AG04450 (cell line): Measurements from ENCODE around the gene SLX9. TPM values are rescaled to one million over a fixed set of nuclear protein-coding genes. Genes with fewer than 3 reads are reported as not detected.
A peak's percentile ranks its signal among the peaks of the same experiment; 100 is the strongest.
"Not testable (repeated sequence)": the region's sequence is repeated elsewhere in the genome, so short reads cannot be mapped to it uniquely, and the experiment has no call there.

Source experiments
- CTCF ChIA-PET: fragments of 300-600, 350-600 bp; formaldehyde crosslinking; extraction: SDS; loops from one replicate; lab custom pipeline; 2022; ENCODE audit warnings: antibody characterized with exemption, inconsistent platforms; lab: Charles Lee
- POLR2A ChIA-PET: fragments of 350-600 bp; formaldehyde crosslinking; extraction: SDS; loops from one replicate; lab custom pipeline; 2021; ENCODE audit warnings: antibody characterized with exemption, inconsistent platforms; lab: Yijun Ruan, JAX
- DNase-seq: peaks from one replicate; pipeline ENCODE4 v3.0.0-alpha.2; 2011; ENCODE audit warnings: low read depth, low spot score
- H3K27ac ChIP-seq: one replicate; pipeline ENCODE4 v1.5.1; 2012; ENCODE audit warnings: low read depth, low read length, control low read depth
- H3K27me3 ChIP-seq: one replicate; pipeline ENCODE4 v1.6.0; 2012; ENCODE audit warnings: low read length; ENCODE audit not compliant: control insufficient read depth, insufficient read depth
- H3K4me3 ChIP-seq: 2 replicates; pipeline ENCODE4 v1.5.1; 2011; ENCODE audit warnings: mild to moderate bottlenecking, low read depth, low read length, control low read depth
- H3K9me3 ChIP-seq: 2 replicates; pipeline ENCODE4 v1.5.1; 2012; ENCODE audit warnings: low read length; ENCODE audit not compliant: control insufficient read depth, insufficient read depth
- polyA plus RNA-seq: library from polyadenylated mRNA; depleted of rRNA; stranded (reverse); fragments of >200 nt; gene quantifications from 2 replicates; pipeline ENCODE4 v1.2.3, GENCODE V29; 2011
- TF ChIP-seq, protein P1 (sequence below): IDR thresholded peaks from 2 replicates; pipeline ENCODE4 v1.5.1; 2011; ENCODE audit warnings: low read depth, low read length, control low read depth, inconsistent platforms

Gene SLX9
- polyA plus RNA-seq, 1 experiment = 11.4 TPM

DNA sequence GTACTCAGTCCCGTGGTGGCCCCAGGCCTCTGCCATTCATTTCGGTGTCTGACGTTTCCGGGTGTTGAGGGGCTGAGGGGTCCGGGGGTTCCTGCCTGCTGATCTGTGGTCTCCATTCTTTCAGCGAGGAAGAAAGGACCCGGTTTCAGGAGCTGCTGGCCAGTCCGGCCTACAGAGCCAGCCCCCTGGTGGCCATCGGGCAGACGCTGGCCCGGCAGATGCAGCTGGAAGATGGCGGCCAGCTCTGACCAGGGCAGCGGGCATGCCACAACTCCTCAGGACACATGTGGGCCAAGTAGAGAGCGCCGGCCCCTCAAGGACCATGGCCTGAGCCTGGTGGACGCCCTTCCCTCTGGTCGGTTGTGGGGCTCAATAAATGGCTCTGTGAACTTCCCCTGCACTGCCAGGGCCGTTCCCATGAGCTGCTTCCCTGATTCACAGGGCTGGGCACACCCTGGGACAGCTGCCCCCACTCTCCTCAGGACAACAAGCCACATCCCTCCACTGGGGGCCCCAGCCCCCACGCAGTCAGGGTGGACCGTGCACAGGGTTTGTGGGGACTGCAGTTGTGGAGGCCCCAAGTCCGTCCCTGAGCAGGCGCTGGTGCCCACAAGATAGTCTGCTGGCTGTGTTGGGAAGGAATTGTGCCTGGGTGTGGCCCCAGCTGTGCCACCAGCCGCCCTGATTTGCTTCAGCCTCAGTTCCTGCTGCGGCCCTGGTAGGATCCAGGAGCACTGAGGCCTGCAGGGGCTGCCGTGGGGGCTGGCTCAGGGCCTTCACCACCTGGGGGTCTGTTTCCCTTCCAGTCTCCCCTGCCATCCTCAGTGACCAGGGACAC, 36.9 kb downstream of the SLX9 start:
- not testable (repeated sequence) for H3K4me3 ChIP-seq, H3K9me3 ChIP-seq, H3K27me3 ChIP-seq, H3K27ac ChIP-seq, DNase-seq
- ChIA-PET CTCF (interaction anchor here (1.0 kb wide), 1 partner anchor 162 kb away, joined by 4 read pairs; no protein-coding TSS in a partner anchor), POLR2A (interaction anchor here (1.3 kb wide), 1 partner anchor 14 kb away, joined by 3 read pairs; no protein-coding TSS in a partner anchor)
- TF ChIP-seq, protein P1, sequence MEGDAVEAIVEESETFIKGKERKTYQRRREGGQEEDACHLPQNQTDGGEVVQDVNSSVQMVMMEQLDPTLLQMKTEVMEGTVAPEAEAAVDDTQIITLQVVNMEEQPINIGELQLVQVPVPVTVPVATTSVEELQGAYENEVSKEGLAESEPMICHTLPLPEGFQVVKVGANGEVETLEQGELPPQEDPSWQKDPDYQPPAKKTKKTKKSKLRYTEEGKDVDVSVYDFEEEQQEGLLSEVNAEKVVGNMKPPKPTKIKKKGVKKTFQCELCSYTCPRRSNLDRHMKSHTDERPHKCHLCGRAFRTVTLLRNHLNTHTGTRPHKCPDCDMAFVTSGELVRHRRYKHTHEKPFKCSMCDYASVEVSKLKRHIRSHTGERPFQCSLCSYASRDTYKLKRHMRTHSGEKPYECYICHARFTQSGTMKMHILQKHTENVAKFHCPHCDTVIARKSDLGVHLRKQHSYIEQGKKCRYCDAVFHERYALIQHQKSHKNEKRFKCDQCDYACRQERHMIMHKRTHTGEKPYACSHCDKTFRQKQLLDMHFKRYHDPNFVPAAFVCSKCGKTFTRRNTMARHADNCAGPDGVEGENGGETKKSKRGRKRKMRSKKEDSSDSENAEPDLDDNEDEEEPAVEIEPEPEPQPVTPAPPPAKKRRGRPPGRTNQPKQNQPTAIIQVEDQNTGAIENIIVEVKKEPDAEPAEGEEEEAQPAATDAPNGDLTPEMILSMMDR = peak; percentile 24; the same call in 1 of the 2 replicates

DNA sequence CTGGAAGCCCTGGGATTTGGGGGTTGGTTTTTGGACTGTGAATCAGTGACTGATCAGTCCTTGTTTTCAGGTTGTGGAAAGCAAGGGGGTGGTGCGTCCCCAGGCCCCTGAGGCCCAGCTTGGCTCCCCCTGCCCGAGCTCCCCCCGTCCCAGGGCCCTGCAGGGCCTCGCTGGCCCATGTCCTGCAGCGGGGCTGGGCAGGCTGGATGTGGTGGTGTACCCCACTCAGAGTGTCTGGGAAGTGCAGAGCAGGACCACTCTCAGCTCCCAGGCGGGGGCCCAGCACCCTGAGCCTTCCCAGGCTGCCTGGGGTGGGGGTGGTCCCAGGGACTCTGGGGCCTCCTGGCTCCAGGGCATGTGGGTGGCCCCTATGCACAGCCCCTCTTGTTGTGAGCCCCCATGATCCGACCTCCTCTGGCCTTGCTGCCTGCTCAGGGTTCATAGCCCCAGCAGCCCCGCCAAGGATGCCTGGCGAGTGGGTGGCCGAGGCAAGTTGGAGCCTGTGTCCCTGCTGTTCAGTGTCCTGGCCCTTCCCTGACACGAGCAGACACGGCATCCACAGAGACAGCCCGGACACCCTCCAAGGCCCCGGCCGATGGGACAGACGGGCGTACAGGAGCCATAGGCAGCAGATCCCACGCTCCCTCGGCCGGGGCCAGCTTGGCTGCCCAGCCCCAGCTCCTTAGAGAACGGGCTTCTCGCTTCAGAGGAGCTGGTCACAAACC, 37.9 kb downstream of the SLX9 start:
- ChIA-PET CTCF (no interaction called here), POLR2A (no interaction called here)
- no peaks in the 10 kb centered on the region for H3K27me3 ChIP-seq
- H3K4me3 ChIP-seq = no peak overlapping the region
- no peak for DNase-seq
- H3K27ac ChIP-seq = no peak overlapping the region
- TF ChIP-seq, protein P1 = no peak
- peaks cover 5% of the 10 kb centered on the region; the same call in 1 of the 2 replicates for H3K9me3 ChIP-seq

DNA sequence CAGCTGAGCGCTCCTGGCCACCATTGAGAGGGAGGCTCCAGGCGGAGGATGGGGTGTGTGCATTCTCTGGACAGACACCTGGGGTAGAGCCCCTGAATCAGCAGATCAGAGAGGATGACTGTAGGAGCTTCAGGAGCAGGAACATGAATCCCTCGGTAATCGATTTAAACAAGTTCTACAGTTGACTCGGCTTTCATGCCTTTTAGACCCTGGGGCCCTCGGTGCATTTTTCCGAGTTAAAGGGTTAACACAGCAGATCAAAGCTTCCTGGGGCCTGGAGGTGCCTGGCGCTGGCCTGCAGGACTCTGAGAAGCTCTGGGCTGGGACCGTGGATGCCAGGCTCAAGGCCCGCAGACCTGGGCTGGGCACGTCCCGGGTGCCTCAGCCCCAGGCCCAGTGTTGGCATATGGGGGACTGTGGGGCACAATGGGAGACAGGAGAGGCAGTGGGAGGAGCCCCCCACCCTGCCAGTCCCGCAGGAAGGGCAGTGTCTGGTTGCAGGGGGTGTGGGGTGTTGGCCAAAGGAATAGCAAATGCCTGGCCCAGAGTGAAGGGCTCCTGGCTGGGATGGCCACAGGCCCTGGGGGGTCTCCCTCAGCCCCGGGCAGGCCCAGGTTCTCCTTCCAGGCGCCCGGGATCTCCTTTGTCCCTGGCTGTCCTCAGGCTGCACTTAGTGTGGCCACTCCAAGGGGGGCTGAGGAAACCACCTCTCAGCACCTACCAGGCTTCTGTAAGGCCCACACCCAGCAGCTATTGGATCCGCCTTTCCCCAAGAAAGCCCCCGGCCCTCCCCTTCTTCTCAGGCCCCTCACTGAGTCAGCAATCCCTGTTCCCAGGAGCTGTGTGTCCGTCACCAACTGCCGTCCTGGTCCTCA, 40.1 kb downstream of the SLX9 start:
- Histone ChIP-seq H3K4me3 (no peak overlapping the region), H3K27me3 (no peaks in the 10 kb centered on the region), H3K9me3 (peaks cover 5% of the 10 kb centered on the region; the same call in 1 of the 2 replicates), H3K27ac (no peak overlapping the region)
- DNase-seq = no peak
- POLR2A ChIA-PET = no interaction called here
- CTCF ChIA-PET = no interaction called here
- TF ChIP-seq, protein P1 = no peak

DNA sequence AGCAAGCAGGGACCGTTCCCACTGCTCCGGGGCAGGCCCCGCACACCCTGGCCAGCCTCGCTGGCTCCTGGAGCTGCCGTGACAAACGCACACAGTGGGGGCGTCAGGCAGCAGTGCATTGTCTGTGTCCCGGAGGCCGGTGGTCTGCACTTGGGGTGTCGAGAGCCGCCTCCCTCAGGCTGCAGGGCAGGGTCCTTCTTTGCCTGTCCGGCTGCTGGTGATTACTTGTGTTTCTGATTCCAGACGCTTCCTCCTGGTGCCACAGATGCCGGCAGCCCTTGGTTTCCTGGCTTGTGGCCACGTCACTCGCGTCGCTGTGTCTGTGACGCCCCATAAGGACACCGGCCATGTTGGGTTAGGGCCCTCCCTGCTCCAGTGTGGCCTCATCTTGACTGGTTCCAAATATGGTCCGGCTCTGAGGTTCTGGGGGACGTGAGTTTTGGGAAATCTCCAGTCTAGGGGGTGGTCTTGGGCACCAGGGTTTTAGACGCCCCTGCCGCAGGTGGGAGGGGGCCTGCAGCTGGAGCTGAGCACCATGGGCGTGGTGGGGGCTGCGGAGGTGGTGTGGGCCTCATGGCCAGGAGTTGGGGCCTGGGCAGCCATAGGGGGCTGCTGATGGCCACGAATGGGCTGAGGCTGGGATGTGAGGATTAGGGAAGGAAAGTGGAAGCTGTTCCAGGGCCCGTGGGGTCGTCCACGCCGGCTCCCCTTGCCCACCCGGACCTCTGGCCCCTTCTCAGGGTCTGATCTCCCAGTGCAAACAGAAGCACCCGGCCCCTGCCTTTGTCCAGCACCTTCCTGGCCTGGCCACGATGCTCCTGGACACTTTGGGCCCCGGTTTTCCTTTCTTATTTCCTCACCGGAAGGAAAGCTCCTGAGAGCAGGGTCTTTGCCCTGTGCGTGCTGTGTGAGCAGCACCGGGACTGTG, 41.0 kb downstream of the SLX9 start:
- no peak for DNase-seq
- Histone ChIP-seq H3K27me3 (peaks cover 3% of the 10 kb centered on the region), H3K9me3 (peaks cover 5% of the 10 kb centered on the region; the same call in 1 of the 2 replicates), H3K27ac (no peak overlapping the region), H3K4me3 (no peak overlapping the region)
- TF ChIP-seq, protein P1 = no peak
- ChIA-PET CTCF (no interaction called here), POLR2A (no interaction called here)
